Activated B cell treated with CpG ODN at 0.5 μM for 24 hours (primary cell): ENCODE data around the gene AUTS2. TPM values are rescaled to one million over a fixed set of nuclear protein-coding genes. Genes with fewer than 3 reads are reported as not detected.

Experiments used
- ATAC-seq: fragments of 200-7000 bp; cut with Tn5 transposase; one replicate; pipeline ENCODE4 v1.10.0; 2021; ENCODE audit warnings: low read depth, mild to moderate bottlenecking, moderate library complexity
- CTCF ChIA-PET: fragments of 350-600 bp; sonication (Branson Sonifier 250); formaldehyde crosslinking; loops from one replicate; lab custom pipeline; 2021; ENCODE audit warnings: antibody characterized with exemption; lab: Charles Lee
- POLR2A ChIA-PET: fragments of 350-600 bp; sonication (Branson Sonifier 250); formaldehyde crosslinking; loops from one replicate; lab custom pipeline; 2021; ENCODE audit warnings: antibody characterized with exemption; lab: Charles Lee
- DNase-seq: peaks from one replicate; pipeline ENCODE4 v3.0.0; 2022
- H3K27ac Mint-ChIP-seq: one replicate; pipeline ENCODE4 v1.8.0; 2020; ENCODE audit warnings: mixed read lengths
- H3K27me3 Mint-ChIP-seq: one replicate; pipeline ENCODE4 v1.8.0; 2021; ENCODE audit warnings: mixed read lengths
- H3K36me3 Mint-ChIP-seq: one replicate; pipeline ENCODE4 v1.8.0; 2021; ENCODE audit warnings: low read depth, mixed read lengths
- H3K4me1 Mint-ChIP-seq: one replicate; pipeline ENCODE4 v1.8.0; 2021; ENCODE audit warnings: mixed read lengths
- H3K4me3 Mint-ChIP-seq: one replicate; pipeline ENCODE4 v1.8.0; 2020; ENCODE audit warnings: mild to moderate bottlenecking, mixed read lengths
- H3K9me3 Mint-ChIP-seq: one replicate; pipeline ENCODE4 v1.8.0; 2020; ENCODE audit warnings: mixed read lengths
- intact Hi-C: fragments of 100-400 bp; cut with micrococcal nuclease; formaldehyde crosslinking; loops from one replicate; pipeline ENCODE4 v1.15.1; 2024
- total RNA-seq: library from RNA; stranded (reverse); gene quantifications from 2 replicates; pipeline ENCODE4 v1.2.3, GENCODE V29; 2022
- TF ChIP-seq, protein P1 (sequence below): fragments of 200-600 bp; IDR thresholded peaks from one replicate; pipeline ENCODE4 v1.8.0; 2022; ENCODE audit warnings: antibody characterized with exemption, mild to moderate bottlenecking

The AUTS2 gene
- total RNA-seq, 1 donor from 2014 or later, result 15.9 TPM

DNA sequence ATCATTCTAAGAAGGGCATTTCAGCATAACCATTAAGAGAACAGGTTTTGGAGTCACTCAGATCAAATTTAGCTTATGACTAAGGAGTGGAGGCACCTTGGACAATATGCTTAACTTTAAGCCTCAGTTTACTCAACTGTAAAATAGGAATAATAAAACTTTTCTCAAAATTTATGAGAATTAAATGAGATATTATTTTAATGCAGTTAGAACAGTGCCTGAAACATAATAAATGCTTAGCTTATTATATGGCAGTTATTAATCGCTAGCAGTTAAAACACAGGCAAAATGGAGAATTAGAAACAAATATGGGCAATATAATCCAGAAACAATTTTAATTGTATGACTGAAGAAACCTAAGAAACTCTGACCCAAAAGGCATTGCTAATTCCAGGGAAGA, 2.9 kb upstream of the AUTS2 start:
- intact Hi-C loops, result loop anchor here (5.0 to 10.0 kb wide), 2 partner anchors 292 to 1099 kb away; no protein-coding TSS in a partner anchor
- TF ChIP-seq, protein P1, sequence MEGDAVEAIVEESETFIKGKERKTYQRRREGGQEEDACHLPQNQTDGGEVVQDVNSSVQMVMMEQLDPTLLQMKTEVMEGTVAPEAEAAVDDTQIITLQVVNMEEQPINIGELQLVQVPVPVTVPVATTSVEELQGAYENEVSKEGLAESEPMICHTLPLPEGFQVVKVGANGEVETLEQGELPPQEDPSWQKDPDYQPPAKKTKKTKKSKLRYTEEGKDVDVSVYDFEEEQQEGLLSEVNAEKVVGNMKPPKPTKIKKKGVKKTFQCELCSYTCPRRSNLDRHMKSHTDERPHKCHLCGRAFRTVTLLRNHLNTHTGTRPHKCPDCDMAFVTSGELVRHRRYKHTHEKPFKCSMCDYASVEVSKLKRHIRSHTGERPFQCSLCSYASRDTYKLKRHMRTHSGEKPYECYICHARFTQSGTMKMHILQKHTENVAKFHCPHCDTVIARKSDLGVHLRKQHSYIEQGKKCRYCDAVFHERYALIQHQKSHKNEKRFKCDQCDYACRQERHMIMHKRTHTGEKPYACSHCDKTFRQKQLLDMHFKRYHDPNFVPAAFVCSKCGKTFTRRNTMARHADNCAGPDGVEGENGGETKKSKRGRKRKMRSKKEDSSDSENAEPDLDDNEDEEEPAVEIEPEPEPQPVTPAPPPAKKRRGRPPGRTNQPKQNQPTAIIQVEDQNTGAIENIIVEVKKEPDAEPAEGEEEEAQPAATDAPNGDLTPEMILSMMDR, result no peak
- DNase-seq (no peak), ATAC-seq (no peak)
- Mint-ChIP-seq H3K9me3 (peaks cover 9% of the 10 kb centered on the region), H3K27me3 (no peaks in the 10 kb centered on the region), H3K4me3 (no peak overlapping the region), H3K36me3 (peaks cover 4% of the 10 kb centered on the region), H3K4me1 (peaks cover 12% of the 10 kb centered on the region), H3K27ac (no peak overlapping the region)
- POLR2A ChIA-PET, result no interaction called here
- CTCF ChIA-PET, result no interaction called here

DNA sequence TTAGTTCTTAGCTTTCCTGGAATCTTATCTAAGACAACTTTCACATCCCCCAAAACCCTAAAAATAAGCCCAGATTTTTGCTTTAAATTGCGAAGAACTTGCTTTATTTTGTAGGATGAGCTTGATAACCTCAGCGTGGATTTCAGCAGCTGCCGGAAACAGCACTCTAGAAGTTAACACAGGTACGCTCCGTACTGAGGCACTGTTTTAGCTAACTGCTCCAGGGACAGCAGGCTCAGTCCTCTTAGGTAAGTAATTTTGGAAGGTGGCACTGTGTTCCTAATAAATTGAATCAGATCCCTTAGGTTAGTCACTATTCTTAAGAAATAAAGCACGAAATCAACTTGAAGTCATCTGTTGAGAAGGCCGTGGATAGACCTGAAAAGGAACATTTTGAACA, 2.2 kb upstream of the AUTS2 start:
- H3K27ac Mint-ChIP-seq, result peak overlapping the region; percentile 80

DNA sequence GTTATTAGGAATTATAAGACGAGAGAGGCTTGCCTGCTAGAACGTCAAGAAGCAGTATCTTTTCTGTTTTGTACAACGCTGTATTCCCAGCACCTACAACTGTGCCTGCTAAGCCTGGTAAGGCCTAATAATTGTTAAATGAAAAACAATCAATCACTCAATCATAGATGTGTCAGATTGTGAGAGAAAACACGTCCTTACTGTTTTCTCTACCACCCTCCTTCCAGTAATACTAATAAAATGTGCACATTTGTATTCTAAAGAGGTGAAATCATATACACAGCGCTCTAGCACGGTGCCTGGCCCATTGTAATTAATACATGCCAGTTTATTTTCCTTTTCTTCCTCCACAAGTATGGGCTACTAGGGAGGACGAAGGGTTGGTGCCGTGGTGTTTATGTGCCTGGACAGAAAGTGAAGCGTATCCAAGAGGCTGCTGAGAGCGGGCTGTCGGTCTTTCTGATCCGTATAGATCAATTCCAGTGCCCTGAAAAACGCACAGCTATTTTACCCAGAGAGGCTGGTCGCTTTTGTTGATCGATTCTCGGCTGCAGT, 1.5 kb upstream of the AUTS2 start:
- peaks cover 16% of the 10 kb centered on the region for H3K4me1 Mint-ChIP-seq
- TF ChIP-seq, protein P1, result no peak
- peak overlapping the region; percentile 85 for H3K4me3 Mint-ChIP-seq
- ChIA-PET CTCF (no interaction called here), POLR2A (interaction anchor here (0.7 to 1.3 kb wide), 3 partner anchors 54 to 222 kb away, joined by 3 to 4 read pairs (median 3); no protein-coding TSS in a partner anchor)
- peak overlapping the region; percentile 80 for H3K27ac Mint-ChIP-seq
- H3K36me3 Mint-ChIP-seq, result peaks cover 4% of the 10 kb centered on the region
- intact Hi-C loops, result loop anchor here (5.0 to 10.0 kb wide), 2 partner anchors 291 to 1098 kb away; no protein-coding TSS in a partner anchor
- ATAC-seq (no peak), DNase-seq (no peak)
- no peaks in the 10 kb centered on the region for H3K27me3 Mint-ChIP-seq
- no peaks in the 10 kb centered on the region for H3K9me3 Mint-ChIP-seq

More for the DNA sequence above, 2.2 kb upstream of the AUTS2 start:
- Mint-ChIP-seq H3K27me3 (no peaks in the 10 kb centered on the region), H3K4me1 (peaks cover 16% of the 10 kb centered on the region), H3K9me3 (peaks cover 3% of the 10 kb centered on the region), H3K36me3 (peaks cover 4% of the 10 kb centered on the region), H3K4me3 (peak overlapping the region; percentile 85)
- ChIA-PET CTCF (no interaction called here), POLR2A (no interaction called here)
- TF ChIP-seq, protein P1, result no peak
- intact Hi-C loops, result loop anchor here (5.0 to 10.0 kb wide), 2 partner anchors 291 to 1099 kb away; no protein-coding TSS in a partner anchor
- no peak for DNase-seq
- no peak for ATAC-seq

DNA sequence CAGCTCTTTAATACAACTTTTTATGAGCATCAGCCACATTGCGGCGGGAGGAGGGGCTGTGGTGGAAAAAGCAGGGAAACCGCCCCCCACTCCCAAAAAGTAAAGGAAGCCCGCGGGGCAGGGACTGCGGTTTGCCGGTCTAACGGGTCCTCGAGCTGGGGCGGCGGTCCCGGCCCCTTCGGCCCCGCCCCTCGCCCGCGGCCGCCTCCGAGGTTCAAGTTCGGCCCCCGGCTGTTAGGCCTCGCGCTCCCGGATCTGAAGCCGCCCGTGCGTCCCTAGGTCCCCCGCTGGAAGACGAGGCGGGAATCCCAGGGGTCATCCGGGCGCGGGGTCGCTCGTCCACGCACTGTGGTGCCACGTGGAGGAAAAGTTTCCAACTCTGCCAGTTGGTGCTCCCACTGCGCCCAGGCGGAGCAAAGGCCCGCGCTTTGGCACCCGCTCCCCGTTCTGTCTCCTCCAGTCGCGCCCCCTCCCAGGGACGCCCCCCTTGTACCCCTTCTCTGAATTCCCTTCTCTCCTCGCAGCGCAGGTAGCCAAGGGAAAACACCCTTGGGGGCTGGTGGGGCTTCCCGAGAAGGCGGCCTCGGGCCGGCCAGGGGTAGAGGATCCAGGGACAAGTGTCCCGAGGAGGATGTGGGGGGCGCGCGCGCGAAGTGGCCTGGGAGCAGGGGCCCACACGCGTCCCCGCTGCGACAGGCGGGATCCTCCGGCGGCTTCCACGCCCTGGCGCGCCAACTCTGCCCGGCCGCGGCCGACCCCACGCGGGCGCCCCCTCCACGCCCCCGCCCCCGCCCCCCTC, 798 bp upstream of the AUTS2 start:
- ChIA-PET CTCF (no interaction called here), POLR2A (interaction anchor here (0.7 to 1.4 kb wide), 6 partner anchors 53 to 407 kb away, joined by 3 to 5 read pairs (median 4); no protein-coding TSS in a partner anchor)
- Mint-ChIP-seq H3K27me3 (no peaks in the 10 kb centered on the region), H3K9me3 (no peaks in the 10 kb centered on the region), H3K36me3 (peaks cover 4% of the 10 kb centered on the region), H3K27ac (peak overlapping the region; percentile 80), H3K4me3 (peak overlapping the region; percentile 85), H3K4me1 (peaks cover 16% of the 10 kb centered on the region)
- DNase-seq, result peak; percentile 57
- intact Hi-C loops, result loop anchor here (1.0 to 10.0 kb wide), 7 partner anchors 67 to 1097 kb away; no protein-coding TSS in a partner anchor
- peak; percentile 29 for ATAC-seq
- TF ChIP-seq, protein P1, result no peak
